NCI-H2081 treated with DMSO at 0.1 percent for 48 hours (cell line): ENCODE data around the gene MAPK14.

ENCODE experiments used
- DNase-seq: peaks from one replicate; lab custom pipeline; 2025; lab: John Stamatoyannopoulos, UW

Gene MAPK14

DNA sequence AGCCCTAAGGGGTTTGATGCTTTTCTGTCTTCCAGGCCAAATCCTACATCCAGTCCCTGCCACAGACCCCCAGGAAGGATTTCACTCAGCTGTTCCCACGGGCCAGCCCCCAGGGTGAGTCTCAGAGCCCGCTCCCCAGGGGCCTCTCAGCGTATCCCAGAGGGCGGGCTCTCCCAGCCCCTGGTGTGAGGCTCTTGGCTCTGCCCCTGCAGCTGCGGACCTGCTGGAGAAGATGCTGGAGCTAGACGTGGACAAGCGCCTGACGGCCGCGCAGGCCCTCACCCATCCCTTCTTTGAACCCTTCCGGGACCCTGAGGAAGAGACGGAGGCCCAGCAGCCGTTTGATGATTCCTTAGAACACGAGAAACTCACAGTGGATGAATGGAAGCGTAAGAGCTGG lies 111.1 kb downstream of the MAPK14 start:
- no peak for DNase-seq

DNA sequence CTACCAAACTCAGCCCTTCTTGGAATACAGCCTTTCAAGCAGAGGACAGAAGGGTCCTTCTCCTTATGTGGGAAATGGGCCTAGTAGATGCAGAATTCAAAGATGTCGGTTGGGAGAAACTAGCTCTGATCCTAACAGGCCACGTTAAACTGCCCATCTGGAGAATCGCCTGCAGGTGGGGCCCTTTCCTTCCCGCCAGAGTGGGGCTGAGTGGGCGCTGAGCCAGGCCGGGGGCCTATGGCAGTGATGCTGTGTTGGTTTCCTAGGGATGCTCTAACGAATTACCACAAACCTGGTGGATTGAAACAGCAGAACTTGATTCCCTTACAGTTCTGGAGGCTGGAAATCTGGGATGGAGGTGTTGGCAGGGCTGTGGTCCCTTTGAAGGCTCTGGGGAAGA lies 111.8 kb downstream of the MAPK14 start:
- DNase-seq: no peak

DNA sequence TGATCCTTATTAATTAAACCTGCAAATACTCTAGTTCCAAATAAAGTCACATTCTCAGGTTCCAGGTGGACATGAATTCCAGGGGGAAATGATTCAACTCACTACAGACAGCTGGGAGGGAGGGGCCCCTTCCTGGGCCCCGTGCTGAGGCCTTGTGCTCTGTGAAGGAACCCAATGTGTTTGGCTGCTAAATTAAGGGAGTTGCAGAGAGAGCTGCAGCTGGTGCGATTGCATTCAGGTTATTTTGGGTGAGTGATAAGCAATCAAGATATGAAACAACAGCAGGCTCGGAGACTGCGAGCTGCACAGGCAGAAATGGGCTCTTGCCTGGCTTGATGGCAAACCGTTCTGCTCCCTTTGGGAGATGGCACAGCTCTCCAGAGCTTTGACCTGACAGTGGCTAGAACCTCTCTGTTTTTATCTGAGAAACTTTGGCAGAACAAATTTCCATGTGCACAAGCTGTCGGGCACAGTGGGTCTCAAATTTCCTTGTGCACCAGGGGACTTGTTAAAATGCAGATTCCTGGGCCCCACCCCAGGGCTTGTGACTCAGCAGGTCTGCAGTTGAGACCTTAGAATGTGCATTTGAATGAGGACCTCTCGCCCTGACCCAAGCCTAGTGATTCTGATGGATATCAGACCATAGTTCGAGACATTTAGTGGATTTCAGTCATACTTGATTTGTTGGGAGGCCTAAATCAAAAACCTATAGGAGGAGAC lies 112.5 kb downstream of the MAPK14 start:
- DNase-seq: no peak

DNA sequence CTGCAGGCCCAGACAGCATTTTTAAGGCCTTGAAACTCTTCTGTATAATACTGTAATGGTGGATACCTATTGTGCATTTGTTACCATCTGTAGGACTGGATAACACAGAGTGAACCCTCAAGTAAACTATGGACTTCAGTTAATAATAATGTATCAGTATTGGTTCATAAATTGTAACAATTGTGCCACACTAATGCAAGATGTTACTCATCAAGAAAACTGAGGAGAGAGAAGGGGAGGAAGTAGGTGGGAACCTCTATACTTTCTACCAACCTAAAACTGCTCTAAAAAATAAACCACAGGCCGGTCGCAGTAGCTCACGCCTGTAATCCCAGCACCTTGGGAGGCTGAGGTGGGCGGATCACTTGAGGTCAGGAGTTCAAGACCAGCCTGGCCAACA lies 113.5 kb downstream of the MAPK14 start:
- DNase-seq: no peak

DNA sequence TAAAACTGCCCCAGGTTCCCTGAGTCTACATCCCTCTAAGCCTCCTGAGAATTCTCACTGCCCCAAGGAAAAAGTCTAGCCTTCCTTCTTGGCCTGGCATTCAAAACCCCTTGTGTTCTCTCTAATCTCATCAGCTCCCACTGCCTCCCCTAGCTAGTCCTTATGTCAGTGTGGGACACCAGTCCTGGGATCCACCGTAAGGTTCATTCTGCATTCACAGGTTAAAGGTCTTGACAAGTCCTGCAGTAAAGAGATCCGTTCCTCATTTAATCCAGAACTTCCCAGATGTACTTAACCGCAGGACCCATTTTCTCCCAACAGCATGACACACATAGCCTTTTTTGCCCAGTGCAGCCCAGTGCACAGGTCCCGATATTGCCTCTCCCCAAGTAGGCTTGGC lies 114.4 kb downstream of the MAPK14 start:
- no peak for DNase-seq

DNA sequence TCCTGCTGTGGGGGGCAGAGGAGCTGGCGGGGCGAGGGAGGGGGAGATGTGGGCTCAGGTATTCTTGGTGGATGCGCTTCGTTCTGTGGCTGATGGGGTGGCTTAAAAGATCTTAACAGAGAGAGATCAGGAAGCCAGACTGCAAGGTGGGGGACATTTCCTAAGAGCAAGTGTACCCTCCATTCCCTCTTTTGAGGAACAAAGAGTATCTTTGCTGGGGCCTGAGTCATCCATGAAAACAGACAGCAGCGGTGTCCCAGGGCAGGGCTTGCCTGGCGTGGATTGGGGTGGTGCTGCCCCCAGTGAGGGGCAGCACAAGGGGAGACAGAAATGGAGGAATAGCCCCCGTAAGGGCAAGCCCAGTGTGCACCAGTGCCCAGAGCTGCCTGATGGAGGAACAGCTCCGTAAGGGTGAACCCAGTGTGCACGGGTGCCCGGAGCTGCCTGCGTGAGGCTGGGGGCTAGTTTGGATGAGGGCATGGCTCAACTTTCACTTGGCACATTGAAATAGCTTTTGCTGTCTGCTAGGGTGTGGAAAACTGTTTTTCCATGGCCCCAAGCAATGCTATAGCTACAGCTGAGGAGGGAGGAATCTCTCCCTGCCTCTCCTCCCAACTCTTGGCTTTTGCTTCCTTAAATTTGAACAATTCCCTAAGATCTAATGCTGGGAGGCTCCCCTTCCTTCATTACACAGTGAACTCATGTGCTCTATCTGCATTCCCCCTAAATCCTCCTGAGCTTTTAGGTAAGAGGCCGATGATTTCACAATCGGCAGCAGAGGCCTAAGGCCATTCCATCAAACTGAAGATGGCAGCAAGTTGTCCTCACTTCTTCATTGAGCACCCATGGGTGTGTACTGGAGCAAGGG lies 115.6 kb downstream of the MAPK14 start:
- DNase-seq: no peak

DNA sequence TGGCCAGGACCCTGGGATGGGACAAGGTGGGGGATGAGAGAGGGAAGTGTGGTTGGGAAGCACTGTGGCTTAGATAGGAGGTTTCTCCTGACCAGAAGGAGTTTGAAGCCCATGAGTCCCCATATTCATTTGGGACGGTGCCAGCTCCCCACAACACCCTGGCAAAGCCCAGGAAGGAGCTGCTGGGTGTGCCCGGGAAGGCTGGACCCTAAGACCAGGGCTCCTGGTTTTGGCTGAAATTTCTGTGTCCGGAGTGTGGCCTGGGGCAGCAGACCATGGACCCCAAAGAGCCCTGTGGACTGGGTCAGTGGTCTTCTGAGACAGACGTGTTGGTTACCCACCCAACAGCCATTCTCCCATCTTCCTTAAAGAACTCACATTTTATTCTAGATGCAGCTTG lies 117.9 kb downstream of the MAPK14 start:
- DNase-seq: no peak

DNA sequence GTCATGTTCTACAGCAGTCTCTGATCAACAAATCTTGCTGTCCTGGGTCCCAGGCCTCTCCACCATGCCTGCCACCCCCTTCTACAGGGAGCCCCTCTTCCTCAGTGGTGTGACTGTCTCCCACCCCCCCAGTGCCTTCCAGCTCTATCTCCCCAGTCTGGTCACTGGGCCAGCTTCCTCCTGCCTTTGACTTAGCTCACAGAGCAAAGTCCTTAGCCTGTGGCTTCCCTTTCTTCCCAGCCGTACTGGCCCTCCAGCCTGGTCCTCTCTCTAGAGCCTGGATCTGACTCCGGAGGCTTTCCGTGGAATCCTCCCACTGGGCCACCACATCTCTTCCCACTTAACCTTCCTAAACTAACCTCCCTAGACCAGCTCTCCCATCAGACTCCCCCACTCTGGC lies 119.7 kb downstream of the MAPK14 start:
- no peak for DNase-seq

DNA sequence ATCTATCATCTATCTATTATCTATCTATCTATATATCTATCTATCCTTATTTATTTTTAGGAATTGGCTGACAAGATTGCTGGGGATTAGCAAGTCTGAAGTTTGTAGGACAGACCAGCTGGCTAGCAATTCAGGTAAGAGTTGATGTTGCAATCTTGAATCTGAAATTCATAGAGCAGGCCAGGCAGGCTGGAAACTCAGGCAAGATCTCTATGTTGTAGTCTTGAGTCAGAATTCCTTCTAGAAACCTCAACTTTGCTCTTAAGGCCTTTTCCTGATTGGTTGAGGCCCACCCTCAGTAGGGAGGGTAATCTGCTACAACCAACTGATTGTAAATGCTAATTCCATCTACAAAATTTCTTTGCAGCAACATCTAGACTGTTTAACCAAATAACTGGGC lies 121.9 kb downstream of the MAPK14 start:
- DNase-seq: no peak

DNA sequence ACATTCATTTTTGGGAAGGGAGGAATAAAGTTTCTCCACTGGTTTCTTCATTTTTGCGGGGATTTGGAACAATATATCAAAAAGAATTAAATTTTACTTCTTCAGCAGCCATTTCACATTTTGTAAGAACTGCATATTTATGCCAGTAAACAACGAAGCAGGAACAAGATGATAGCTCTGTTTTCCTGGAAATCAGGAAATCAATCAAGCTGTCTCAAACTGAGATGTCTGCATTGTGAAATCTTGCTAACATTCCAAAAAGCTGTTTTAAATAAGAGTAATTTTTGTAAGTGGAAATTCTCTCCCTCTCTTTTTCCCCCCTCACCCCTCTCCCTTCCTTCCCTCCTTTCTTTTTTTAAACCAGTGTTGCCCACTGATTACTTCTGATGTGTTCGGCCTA lies 122.7 kb downstream of the MAPK14 start:
- no peak for DNase-seq

DNA sequence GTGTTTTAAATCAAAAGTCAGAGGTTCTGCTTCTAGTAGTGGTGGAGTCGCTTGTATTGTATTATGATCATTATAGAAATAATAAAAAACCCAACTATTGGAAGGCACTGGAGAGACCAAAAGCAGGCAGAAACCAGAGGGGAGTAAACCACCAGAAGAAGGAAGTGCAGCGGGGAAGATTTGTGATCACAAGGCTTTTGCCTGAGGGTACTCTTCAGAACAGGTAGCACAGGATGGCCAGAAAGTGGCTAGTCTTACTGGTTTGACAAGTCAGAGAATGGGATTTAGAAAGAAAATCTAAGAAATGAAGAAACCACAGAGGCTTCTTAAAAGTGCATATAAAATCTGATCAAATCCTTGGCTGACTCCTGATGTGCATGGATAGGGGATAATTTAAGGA lies 126.7 kb downstream of the MAPK14 start:
- DNase-seq: no peak

DNA sequence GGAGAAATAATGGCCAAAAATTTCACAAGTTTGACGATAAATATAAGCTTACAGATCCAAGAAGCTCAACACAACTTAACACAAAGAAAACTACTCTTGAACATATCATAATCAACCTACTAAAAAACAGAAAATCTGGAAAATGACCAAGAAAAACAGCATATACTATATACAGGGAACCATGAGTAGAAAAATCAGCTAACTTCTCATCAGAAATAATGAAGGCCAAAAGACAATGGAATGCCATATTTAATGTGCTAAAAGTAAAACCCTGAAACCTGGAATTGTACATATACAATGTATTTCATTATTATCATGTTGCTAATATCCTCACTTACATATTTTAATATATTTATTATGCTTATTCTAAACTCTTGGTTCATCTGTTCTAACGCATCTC lies 128.1 kb downstream of the MAPK14 start:
- DNase-seq: no peak

DNA sequence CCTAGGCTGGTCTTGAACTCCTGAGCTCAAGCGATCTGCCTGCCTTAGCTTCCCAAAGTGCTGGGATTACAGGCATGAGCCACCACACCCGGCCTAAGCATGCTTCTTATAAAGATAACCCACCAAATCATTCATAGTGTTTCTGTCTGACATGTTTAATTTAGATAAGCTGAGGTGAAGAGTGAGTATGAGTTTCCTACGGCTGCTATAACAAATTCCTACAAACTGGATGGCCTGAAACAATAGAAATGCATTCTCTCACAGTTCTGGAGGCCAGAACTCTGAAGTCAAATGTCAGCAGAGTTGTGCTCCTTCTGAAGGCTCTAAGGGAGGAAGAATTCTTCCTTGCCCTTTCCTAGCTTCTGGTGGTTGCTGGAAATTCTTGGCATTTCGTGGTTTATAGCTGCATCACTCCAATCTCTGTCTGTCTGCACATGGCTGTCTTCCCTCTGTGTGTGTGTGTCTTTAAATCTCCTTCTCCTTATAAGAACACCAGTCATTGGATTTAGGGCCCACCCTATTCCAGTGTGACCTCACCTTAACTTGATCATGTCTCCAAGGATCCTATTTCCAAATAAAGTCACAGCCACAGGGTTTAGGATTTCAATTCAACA lies 132.6 kb downstream of the MAPK14 start:
- no peak for DNase-seq
